SK-N-SH treated with all-trans-retinoic acid at 6 μM for 48 hours (cell line): Measurements from ENCODE around the gene CD28.

ENCODE experiments used
- ATAC-seq: fragments of 200-7000 bp; cut with Tn5 transposase; 3 replicates; pipeline ENCODE4 v1.9.1; 2020; ENCODE audit warnings: mild to moderate bottlenecking, moderate library complexity
- ARNTL ChIP-seq: fragments of 450-650 bp; formaldehyde crosslinking; IDR thresholded peaks from 2 replicates; pipeline ENCODE4 v1.5.0; 2020; ENCODE audit warnings: low read depth, mild to moderate bottlenecking, moderate library complexity, borderline replicate concordance
- BACH2 ChIP-seq: fragments of 250-450 bp; sonication (Bioruptor Pico); IDR thresholded peaks from 2 replicates; pipeline ENCODE4 v1.9.0; 2021; ENCODE audit warnings: mild to moderate bottlenecking, borderline replicate concordance
- CSDC2 ChIP-seq: fragments of 250-450 bp; sonication (Bioruptor Pico); IDR thresholded peaks from 2 replicates; pipeline ENCODE4 v1.5.0; 2020; ENCODE audit warnings: mild to moderate bottlenecking, moderate library complexity
- ESRRG ChIP-seq: fragments of 250-450 bp; sonication (Bioruptor Pico); IDR thresholded peaks from 2 replicates; pipeline ENCODE4 v1.6.1; 2021; ENCODE audit warnings: mild to moderate bottlenecking
- GLIS3 ChIP-seq: fragments of 250-450 bp; sonication (Bioruptor Pico); IDR thresholded peaks from 2 replicates; pipeline ENCODE4 v1.5.0; 2020; ENCODE audit warnings: mild to moderate bottlenecking, moderate library complexity
- ISL1 ChIP-seq: fragments of 250-450 bp; sonication (Bioruptor Pico); IDR thresholded peaks from 2 replicates; pipeline ENCODE4 v2.1.2; 2022; ENCODE audit warnings: mild to moderate bottlenecking, moderate library complexity
- OSR1 ChIP-seq: fragments of 250-450 bp; sonication (Bioruptor Pico); IDR thresholded peaks from 2 replicates; pipeline ENCODE4 v1.8.0; 2022; ENCODE audit warnings: moderate library complexity, mild to moderate bottlenecking, inconsistent platforms
- PATZ1 ChIP-seq: fragments of 250-450 bp; sonication (Bioruptor Pico); IDR thresholded peaks from 2 replicates; pipeline ENCODE4 v1.8.0; 2020; ENCODE audit warnings: mild to moderate bottlenecking, moderate library complexity, borderline replicate concordance
- POU6F1 ChIP-seq: fragments of 250-450 bp; sonication (Bioruptor Pico); IDR thresholded peaks from 2 replicates; pipeline ENCODE4 v1.8.0; 2021; ENCODE audit warnings: low read depth, mild to moderate bottlenecking, moderate library complexity, borderline replicate concordance
- PPARA ChIP-seq: fragments of 250-450 bp; sonication (Bioruptor Pico); IDR thresholded peaks from 2 replicates; pipeline ENCODE4 v1.5.0; 2020; ENCODE audit warnings: mild to moderate bottlenecking, borderline replicate concordance
- RARB ChIP-seq: fragments of 250-450 bp; sonication (Bioruptor Pico); IDR thresholded peaks from 2 replicates; pipeline ENCODE4 v1.8.0; 2021; ENCODE audit warnings: mild to moderate bottlenecking, moderate library complexity
- SNAI2 ChIP-seq: fragments of 250-450 bp; sonication (Bioruptor Pico); IDR thresholded peaks from 2 replicates; pipeline ENCODE4 v1.5.0; 2020; ENCODE audit warnings: mild to moderate bottlenecking, moderate library complexity
- TCF4 ChIP-seq: fragments of 250-450 bp; sonication (Bioruptor Pico); IDR thresholded peaks from 2 replicates; pipeline ENCODE4 v1.8.0; 2021; ENCODE audit warnings: mild to moderate bottlenecking, moderate library complexity, borderline replicate concordance
- TOX ChIP-seq: fragments of 250-450 bp; sonication (Bioruptor Pico); IDR thresholded peaks from 2 replicates; pipeline ENCODE4 v1.8.0; 2021; ENCODE audit warnings: mild to moderate bottlenecking, moderate library complexity, borderline replicate concordance
- ZC3H10 ChIP-seq: fragments of 250-450 bp; sonication (Bioruptor Pico); IDR thresholded peaks from 2 replicates; pipeline ENCODE4 v1.5.1; 2021; ENCODE audit warnings: mild to moderate bottlenecking, moderate library complexity
- ZFP3 ChIP-seq: fragments of 250-450 bp; sonication (Bioruptor Pico); IDR thresholded peaks from 2 replicates; pipeline ENCODE4 v1.5.0; 2020; ENCODE audit warnings: mild to moderate bottlenecking, moderate library complexity
- ZFP30 ChIP-seq: fragments of 450-650 bp; formaldehyde crosslinking; IDR thresholded peaks from 2 replicates; pipeline ENCODE4 v1.5.0; 2022; ENCODE audit warnings: mild to moderate bottlenecking, moderate library complexity
- ZNF565 ChIP-seq: fragments of 450-650 bp; formaldehyde crosslinking; conservative IDR thresholded peaks from 2 replicates; pipeline ENCODE4 v1.5.0; 2020; ENCODE audit warnings: low read depth, mild to moderate bottlenecking, moderate library complexity
- ZNF70 ChIP-seq: fragments of 450-650 bp; formaldehyde crosslinking; IDR thresholded peaks from 2 replicates; pipeline ENCODE4 v1.5.0; 2020; ENCODE audit warnings: mild to moderate bottlenecking, moderate library complexity
- ZNF8 ChIP-seq: fragments of 450-650 bp; formaldehyde crosslinking; IDR thresholded peaks from 2 replicates; pipeline ENCODE4 v1.5.0; 2020; ENCODE audit warnings: mild to moderate bottlenecking, moderate library complexity
- TF ChIP-seq, protein P1 (sequence below): fragments of 250-450 bp; sonication (Bioruptor Pico); IDR thresholded peaks from 2 replicates; pipeline ENCODE4 v1.5.1; 2021; ENCODE audit warnings: mild to moderate bottlenecking, moderate library complexity
- TF ChIP-seq, protein P2 (sequence below): fragments of 250-450 bp; sonication (Bioruptor Pico); IDR thresholded peaks from 2 replicates; pipeline ENCODE4 v1.5.0; 2020; ENCODE audit warnings: mild to moderate bottlenecking, moderate library complexity
- TF ChIP-seq, protein P3 (sequence below): fragments of 250-450 bp; sonication (Bioruptor Pico); IDR thresholded peaks from 2 replicates; pipeline ENCODE4 v1.5.1; 2020; ENCODE audit warnings: low read depth, mild to moderate bottlenecking, moderate library complexity

The CD28 gene

GRCh38 chr2:203705178-203705577, 1.3 kb upstream of the CD28 start (continued):
- TF ChIP-seq, protein P1, sequence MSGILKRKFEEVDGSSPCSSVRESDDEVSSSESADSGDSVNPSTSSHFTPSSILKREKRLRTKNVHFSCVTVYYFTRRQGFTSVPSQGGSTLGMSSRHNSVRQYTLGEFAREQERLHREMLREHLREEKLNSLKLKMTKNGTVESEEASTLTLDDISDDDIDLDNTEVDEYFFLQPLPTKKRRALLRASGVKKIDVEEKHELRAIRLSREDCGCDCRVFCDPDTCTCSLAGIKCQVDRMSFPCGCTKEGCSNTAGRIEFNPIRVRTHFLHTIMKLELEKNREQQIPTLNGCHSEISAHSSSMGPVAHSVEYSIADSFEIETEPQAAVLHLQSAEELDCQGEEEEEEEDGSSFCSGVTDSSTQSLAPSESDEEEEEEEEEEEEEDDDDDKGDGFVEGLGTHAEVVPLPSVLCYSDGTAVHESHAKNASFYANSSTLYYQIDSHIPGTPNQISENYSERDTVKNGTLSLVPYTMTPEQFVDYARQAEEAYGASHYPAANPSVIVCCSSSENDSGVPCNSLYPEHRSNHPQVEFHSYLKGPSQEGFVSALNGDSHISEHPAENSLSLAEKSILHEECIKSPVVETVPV (CRISPR knock-in tag): no peak
- TF ChIP-seq CSDC2 (no peak), TOX (CRISPR knock-in tag) (no peak), ARNTL (no peak), ZFP3 (CRISPR knock-in tag) (no peak), ZNF8 (no peak), ISL1 (CRISPR knock-in tag) (no peak), TCF4 (no peak), ZC3H10 (CRISPR knock-in tag) (no peak), GLIS3 (CRISPR knock-in tag) (no peak), PPARA (no peak), ZNF565 (CRISPR knock-in tag) (no peak), ZFP30 (CRISPR knock-in tag) (no peak), RARB (no peak)
- TF ChIP-seq, all 23 proteins: peak for 0

- no peak for TF ChIP-seq ESRRG (CRISPR knock-in tag)
- no peak for TF ChIP-seq CSDC2
- no peak for TF ChIP-seq SNAI2 (CRISPR knock-in tag)
- no peak for TF ChIP-seq BACH2 (CRISPR knock-in tag)
- no peak for TF ChIP-seq OSR1 (CRISPR knock-in tag)
- TF ChIP-seq, protein P1 (CRISPR knock-in tag): no peak
- TF ChIP-seq ZNF8: no peak
- no peak for TF ChIP-seq ZFP30 (CRISPR knock-in tag)
- TF ChIP-seq ARNTL: no peak
- no peak for TF ChIP-seq TOX (CRISPR knock-in tag)
- TF ChIP-seq GLIS3 (CRISPR knock-in tag): no peak
- no peak for TF ChIP-seq ISL1 (CRISPR knock-in tag)
- TF ChIP-seq, protein P2, sequence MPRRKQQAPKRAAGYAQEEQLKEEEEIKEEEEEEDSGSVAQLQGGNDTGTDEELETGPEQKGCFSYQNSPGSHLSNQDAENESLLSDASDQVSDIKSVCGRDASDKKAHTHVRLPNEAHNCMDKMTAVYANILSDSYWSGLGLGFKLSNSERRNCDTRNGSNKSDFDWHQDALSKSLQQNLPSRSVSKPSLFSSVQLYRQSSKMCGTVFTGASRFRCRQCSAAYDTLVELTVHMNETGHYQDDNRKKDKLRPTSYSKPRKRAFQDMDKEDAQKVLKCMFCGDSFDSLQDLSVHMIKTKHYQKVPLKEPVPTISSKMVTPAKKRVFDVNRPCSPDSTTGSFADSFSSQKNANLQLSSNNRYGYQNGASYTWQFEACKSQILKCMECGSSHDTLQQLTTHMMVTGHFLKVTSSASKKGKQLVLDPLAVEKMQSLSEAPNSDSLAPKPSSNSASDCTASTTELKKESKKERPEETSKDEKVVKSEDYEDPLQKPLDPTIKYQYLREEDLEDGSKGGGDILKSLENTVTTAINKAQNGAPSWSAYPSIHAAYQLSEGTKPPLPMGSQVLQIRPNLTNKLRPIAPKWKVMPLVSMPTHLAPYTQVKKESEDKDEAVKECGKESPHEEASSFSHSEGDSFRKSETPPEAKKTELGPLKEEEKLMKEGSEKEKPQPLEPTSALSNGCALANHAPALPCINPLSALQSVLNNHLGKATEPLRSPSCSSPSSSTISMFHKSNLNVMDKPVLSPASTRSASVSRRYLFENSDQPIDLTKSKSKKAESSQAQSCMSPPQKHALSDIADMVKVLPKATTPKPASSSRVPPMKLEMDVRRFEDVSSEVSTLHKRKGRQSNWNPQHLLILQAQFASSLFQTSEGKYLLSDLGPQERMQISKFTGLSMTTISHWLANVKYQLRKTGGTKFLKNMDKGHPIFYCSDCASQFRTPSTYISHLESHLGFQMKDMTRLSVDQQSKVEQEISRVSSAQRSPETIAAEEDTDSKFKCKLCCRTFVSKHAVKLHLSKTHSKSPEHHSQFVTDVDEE (CRISPR knock-in tag): no peak
- ATAC-seq: no peak
Observed at GRCh38 chr2:203707530-203707929, 1.1 kb downstream of the CD28 start.

DNA sequence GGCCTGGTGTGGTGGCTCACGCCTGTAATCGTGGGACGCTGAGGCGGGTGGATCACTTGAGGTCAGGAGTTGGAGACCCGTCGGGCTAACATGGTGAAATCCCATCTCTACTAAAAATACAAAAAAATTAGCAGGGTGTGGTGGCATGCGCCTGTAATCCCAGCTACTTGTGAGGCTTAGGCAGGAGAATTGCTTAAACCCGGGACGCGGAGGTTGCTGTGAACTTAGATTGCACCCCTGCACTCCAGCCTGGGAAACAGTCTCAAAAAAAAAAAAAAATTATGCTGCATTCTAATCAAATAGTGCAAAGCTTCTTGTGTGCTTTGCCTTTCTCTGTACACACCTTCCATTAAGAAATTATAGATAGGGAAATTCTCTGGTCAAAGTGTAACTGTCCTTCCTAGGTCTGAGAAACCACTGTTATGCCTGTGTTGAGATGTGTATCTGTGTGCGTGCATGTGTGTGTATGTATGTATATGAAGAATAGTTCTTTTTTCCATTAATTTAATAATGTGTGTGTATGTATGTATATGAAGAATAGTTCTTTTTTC, 2.5 kb downstream of the CD28 start:
- TF ChIP-seq TOX (CRISPR knock-in tag) (no peak), RARB (no peak), POU6F1 (CRISPR knock-in tag) (no peak), ESRRG (CRISPR knock-in tag) (no peak), ZC3H10 (CRISPR knock-in tag) (no peak), BACH2 (CRISPR knock-in tag) (no peak), ZNF565 (CRISPR knock-in tag) (no peak), PPARA (no peak), TCF4 (no peak), ZNF8 (no peak), CSDC2 (no peak), OSR1 (CRISPR knock-in tag) (no peak), ZFP3 (CRISPR knock-in tag) (no peak), ZNF70 (no peak), ZFP30 (CRISPR knock-in tag) (no peak), PATZ1 (CRISPR knock-in tag) (no peak), SNAI2 (CRISPR knock-in tag) (no peak), ISL1 (CRISPR knock-in tag) (no peak)
- TF ChIP-seq, protein P3, sequence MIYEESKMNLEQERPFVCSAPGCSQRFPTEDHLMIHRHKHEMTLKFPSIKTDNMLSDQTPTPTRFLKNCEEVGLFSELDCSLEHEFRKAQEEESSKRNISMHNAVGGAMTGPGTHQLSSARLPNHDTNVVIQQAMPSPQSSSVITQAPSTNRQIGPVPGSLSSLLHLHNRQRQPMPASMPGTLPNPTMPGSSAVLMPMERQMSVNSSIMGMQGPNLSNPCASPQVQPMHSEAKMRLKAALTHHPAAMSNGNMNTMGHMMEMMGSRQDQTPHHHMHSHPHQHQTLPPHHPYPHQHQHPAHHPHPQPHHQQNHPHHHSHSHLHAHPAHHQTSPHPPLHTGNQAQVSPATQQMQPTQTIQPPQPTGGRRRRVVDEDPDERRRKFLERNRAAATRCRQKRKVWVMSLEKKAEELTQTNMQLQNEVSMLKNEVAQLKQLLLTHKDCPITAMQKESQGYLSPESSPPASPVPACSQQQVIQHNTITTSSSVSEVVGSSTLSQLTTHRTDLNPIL (CRISPR knock-in tag): no peak
- TF ChIP-seq, protein P2 (CRISPR knock-in tag): no peak
- no peak for ATAC-seq
